ENCODE data around the gene OR6C76. TPM values are rescaled to one million over a fixed set of nuclear protein-coding genes. Genes with fewer than 3 reads are reported as not detected.

OR6C76 gene
- total RNA-seq (2012; rRNA removed) (not detected in 2 replicates), polyA plus RNA-seq (2012; rRNA removed) (not detected in 2 replicates), Bru-seq, nascent RNA (not detected), BruChase-seq, experiment 1, labeled RNA remaining after a 6-hour chase (not detected), BruChase-seq, experiment 2, labeled RNA remaining after a 2-hour chase (not detected)
- not detected in 2 replicates for polyA plus RNA-seq (2012; cell fraction: cytosol; rRNA removed)
- polyA plus RNA-seq (2012; cell fraction: nucleus; rRNA removed; ENCODE audit: low replicate concordance): not detected in 2 replicates
- long read RNA-seq: 0 reads

DNA sequence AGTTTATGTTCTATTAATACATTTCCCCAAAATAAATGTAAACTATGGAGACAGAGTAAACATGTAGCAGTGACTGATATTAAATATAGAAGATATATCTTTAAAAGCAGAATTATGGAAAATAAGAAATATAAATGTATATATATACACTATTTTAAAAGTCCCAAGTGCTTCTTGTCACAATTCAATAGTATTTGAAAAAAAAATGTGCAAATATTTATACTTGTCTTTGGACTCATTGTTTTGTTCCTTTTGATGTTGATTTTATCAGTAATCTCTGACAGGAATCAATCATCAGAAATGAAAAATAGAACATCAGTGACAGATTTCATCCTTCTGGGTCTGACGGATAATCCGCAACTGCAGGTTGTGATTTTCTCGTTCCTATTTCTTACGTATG, at the start of gene OR6C76:
TSS of gene OR6C76 (plus strand) at position 301 of the 400 bp plus-strand sequence. CDS start at position 301, 0 bp downstream.
- H3K4me2 ChIP-seq (ENCODE audit: low read depth, low read length): no peak within 1 kb of the TSS
- H3K4me3 ChIP-seq (ENCODE audit: insufficient read depth, low read depth, low read length): no peak within 1 kb of the TSS
- H3K56ac ChIP-seq (ENCODE audit: extremely low read depth, insufficient read depth, low read length): no peak within 1 kb of the TSS
- H3K4me1 ChIP-seq (ENCODE audit: control insufficient read depth, insufficient read depth, low read length): no peaks in the 10 kb centered on the region
- ChIA-PET POLR2A (ENCODE audit: unreplicated experiment) (no interaction called here), CTCF (no interaction called here)
- no peaks in the 10 kb centered on the region for H3K9me3 ChIP-seq (ENCODE audit: control insufficient read depth, insufficient read depth, low read length)
- H3K18ac ChIP-seq (ENCODE audit: low read depth, low read length): no peak within 1 kb of the TSS
- H3K23ac ChIP-seq (ENCODE audit: low read depth, low read length): no peak within 1 kb of the TSS
- no peak within 1 kb of the TSS for H2AK5ac ChIP-seq (ENCODE audit: low read depth, low read length)
- no peak within 1 kb of the TSS for H2BK20ac ChIP-seq (ENCODE audit: low read depth, low read length)
- ATAC-seq (ENCODE audit: low read depth) (no peak), DNase-seq (no peak)
- no peaks in the 10 kb centered on the region for H3K36me3 ChIP-seq (ENCODE audit: control insufficient read depth, insufficient read depth, low read length)
- no peak within 1 kb of the TSS for H2AK9ac ChIP-seq (replicated peaks; ENCODE audit: low read depth, low read length, poor library complexity)
- no peak within 1 kb of the TSS for H4K91ac ChIP-seq (ENCODE audit: insufficient read depth, low read depth, low read length)
- H4K8ac ChIP-seq (ENCODE audit: low read depth in 2 of 2, low read length in 2 of 2): no peak within 1 kb of the TSS
- H3K27me3 ChIP-seq (ENCODE audit: control insufficient read depth, insufficient read depth, low read length): no peaks in the 10 kb centered on the region
- H3K9me1 ChIP-seq (ENCODE audit: insufficient read depth, low read length): no peaks in the 10 kb centered on the region
- H2BK5ac ChIP-seq (ENCODE audit: low read depth, low read length, poor library complexity, severe bottlenecking): no peak within 1 kb of the TSS
- no peak within 1 kb of the TSS for H3K27ac ChIP-seq (ENCODE audit: insufficient read depth, low read length)
- no TSS peak for BruUV-seq (replicated peaks)
- H3K14ac ChIP-seq (replicated peaks; ENCODE audit: low read depth, low read length): no peak within 1 kb of the TSS
- H3K9ac ChIP-seq (ENCODE audit: low read depth, low read length): no peak within 1 kb of the TSS
- dilution Hi-C loops (cut with HindIII; ENCODE audit: low sequenced_read_pairs, unreplicated experiment) (no loop called here), intact Hi-C loops (cut with micrococcal nuclease) (no loop called here), in situ Hi-C loops (cut with MboI; ENCODE audit: low sequenced_read_pairs) (no loop called here)
- no peak within 1 kb of the TSS for H4K5ac ChIP-seq (ENCODE audit: low read depth, low read length)
- no peak within 1 kb of the TSS for H2BK120ac ChIP-seq (ENCODE audit: low read depth, low read length)
- no peak within 1 kb of the TSS for H2AFZ ChIP-seq (replicated peaks; ENCODE audit: low read length, poor library complexity)
- WGBS, 2 experiments (ENCODE audit: extremely low coverage in 2 of 2, insufficient read length in 1 of 2): 83% methylated on average over 2 of the region's 4 CpGs; no CpG with 5 or more reads in 1 of the 2 experiments
- TF ChIP-seq RAD21 (IDR thresholded peaks at IDR 0.05; ENCODE audit: low read length) (no peak), RFX5 (IDR thresholded peaks at IDR 0.05; ENCODE audit: low read depth, low read length) (no peak), MAZ (IDR thresholded peaks at IDR 0.05; ENCODE audit: borderline replicate concordance, low read depth, low read length) (no peak), NFE2L2 (IDR thresholded peaks at IDR 0.05; ENCODE audit: low read depth, low read length) (no peak), CHD1 (IDR thresholded peaks at IDR 0.05; ENCODE audit: low read depth, low read length) (no peak), RCOR1 (IDR thresholded peaks at IDR 0.05; ENCODE audit: insufficient replicate concordance, low read length) (no peak)
- no peaks in the 10 kb centered on the region for H3K79me1 ChIP-seq (ENCODE audit: low read depth in 1 of 2, low read length in 2 of 2)
- no peak within 1 kb of the TSS for H2BK15ac ChIP-seq (ENCODE audit: low read depth, low read length)
- no peaks in the 10 kb centered on the region for H4K20me1 ChIP-seq (ENCODE audit: insufficient read depth, low read length)
- no peak within 1 kb of the TSS for H3K4ac ChIP-seq (ENCODE audit: low read depth, low read length)
